T-helper 17 cell (primary cell): ENCODE data around the gene MACROD2. TPM values are rescaled to one million over a fixed set of nuclear protein-coding genes. Genes with fewer than 3 reads are reported as not detected.
"Not testable (repeated sequence)": the region's sequence is repeated elsewhere in the genome, so short reads cannot be mapped to it uniquely, and the experiment has no call there.

Source experiments
- ATAC-seq: fragments of 150-1000 bp; cut with Tn5 transposase; 2 replicates; pipeline ENCODE4 v1.10.0; 2021; ENCODE audit warnings: mild to moderate bottlenecking, moderate library complexity
- DNase-seq, 3 donors: peaks; one replicate each; pipeline versions ENCODE4 v3.0.0 to v3.0.0-alpha.2; 2020 to 2021
- H3K9me3 ChIP-seq: one replicate; pipeline ENCODE4 v1.7.0; 2013; ENCODE audit warnings: low read length, mild to moderate bottlenecking; ENCODE audit not compliant: control insufficient read depth, poor library complexity, severe bottlenecking
- H3K27ac Mint-ChIP-seq: one replicate; pipeline ENCODE4 v1.8.0; 2022; ENCODE audit warnings: mild to moderate bottlenecking, moderate library complexity, mixed read lengths
- H3K27me3 Mint-ChIP-seq: one replicate; pipeline ENCODE4 v1.8.0; 2022; ENCODE audit warnings: mixed read lengths
- H3K36me3 Mint-ChIP-seq: one replicate; pipeline ENCODE4 v1.8.0; 2022; ENCODE audit warnings: low read depth, mixed read lengths
- H3K4me1 Mint-ChIP-seq: one replicate; pipeline ENCODE4 v1.8.0; 2022; ENCODE audit warnings: mild to moderate bottlenecking, mixed read lengths
- H3K4me3 Mint-ChIP-seq: one replicate; pipeline ENCODE4 v1.8.0; 2022; ENCODE audit warnings: mild to moderate bottlenecking, moderate library complexity, mixed read lengths
- total RNA-seq, 4 donors: library from RNA in 2 of 4; stranded (reverse) in 2 of 4; gene quantifications; one replicate each; pipeline ENCODE4 v1.2.3 and lab custom pipeline; 2022 to 2026

Gene MACROD2
- total RNA-seq, 2 donors from 2014 or later: 0.85 TPM; not detected in 1

- Mint-ChIP-seq H3K27ac (no peak overlapping the region), H3K4me3 (no peak overlapping the region), H3K4me1 (no peaks in the 10 kb centered on the region), H3K27me3 (no peaks in the 10 kb centered on the region), H3K36me3 (no peaks in the 10 kb centered on the region)
- DNase-seq (no peak), ATAC-seq (no peak)
- no peaks in the 10 kb centered on the region for H3K9me3 ChIP-seq
These were observed 1511.8 kb downstream of the MACROD2 start for GRCh38 chr20:15507151-15507550.

- no peaks in the 10 kb centered on the region for H3K9me3 ChIP-seq
- H3K4me1 Mint-ChIP-seq: no peaks in the 10 kb centered on the region
- H3K4me3 Mint-ChIP-seq: no peak overlapping the region
- no peak overlapping the region for H3K27ac Mint-ChIP-seq
- no peaks in the 10 kb centered on the region for H3K27me3 Mint-ChIP-seq
- no peak for DNase-seq
- H3K36me3 Mint-ChIP-seq: no peaks in the 10 kb centered on the region
- no peak for ATAC-seq
These were observed 1516.2 kb downstream of the MACROD2 start for GRCh38 chr20:15511551-15511950.

GRCh38 chr20:15512916-15513315, 1517.6 kb downstream of the MACROD2 start:
- H3K27me3 Mint-ChIP-seq: no peaks in the 10 kb centered on the region
- H3K27ac Mint-ChIP-seq: no peak overlapping the region
- DNase-seq (no peak), ATAC-seq (no peak)
- H3K9me3 ChIP-seq: no peaks in the 10 kb centered on the region
- H3K4me1 Mint-ChIP-seq: no peaks in the 10 kb centered on the region
- H3K4me3 Mint-ChIP-seq: no peak overlapping the region
- H3K36me3 Mint-ChIP-seq: no peaks in the 10 kb centered on the region

GRCh38 chr20:15515691-15516090, 1520.4 kb downstream of the MACROD2 start:
- H3K36me3 Mint-ChIP-seq: no peaks in the 10 kb centered on the region
- no peaks in the 10 kb centered on the region for H3K9me3 ChIP-seq
- H3K4me3 Mint-ChIP-seq: no peak overlapping the region
- no peaks in the 10 kb centered on the region for H3K27me3 Mint-ChIP-seq
- DNase-seq (no peak), ATAC-seq (no peak)
- H3K4me1 Mint-ChIP-seq: no peaks in the 10 kb centered on the region
- H3K27ac Mint-ChIP-seq: no peak overlapping the region

GRCh38 chr20:15520930-15521524, 1525.7 kb downstream of the MACROD2 start:
- no peaks in the 10 kb centered on the region for H3K9me3 ChIP-seq
- Mint-ChIP-seq H3K27ac (no peak overlapping the region), H3K4me1 (no peaks in the 10 kb centered on the region), H3K27me3 (no peaks in the 10 kb centered on the region), H3K36me3 (no peaks in the 10 kb centered on the region), H3K4me3 (no peak overlapping the region)
- ATAC-seq: no peak
- DNase-seq: no peak

GRCh38 chr20:15523400-15523799, 1528.1 kb downstream of the MACROD2 start:
- no peak for ATAC-seq
- H3K36me3 Mint-ChIP-seq: no peaks in the 10 kb centered on the region

GRCh38 chr20:15528391-15529111, 1533.2 kb downstream of the MACROD2 start:
- H3K4me1 Mint-ChIP-seq: no peaks in the 10 kb centered on the region
- H3K27me3 Mint-ChIP-seq: no peaks in the 10 kb centered on the region
- ATAC-seq: no peak
- H3K9me3 ChIP-seq: peaks cover 3% of the 10 kb centered on the region
- no peaks in the 10 kb centered on the region for H3K36me3 Mint-ChIP-seq
- no peak overlapping the region for H3K4me3 Mint-ChIP-seq
- DNase-seq: no peak
- no peak overlapping the region for H3K27ac Mint-ChIP-seq

More at GRCh38 chr20:15523400-15523799, 1528.1 kb downstream of the MACROD2 start:
- Mint-ChIP-seq H3K27ac (no peak overlapping the region), H3K4me3 (no peak overlapping the region), H3K4me1 (no peaks in the 10 kb centered on the region), H3K27me3 (no peaks in the 10 kb centered on the region)
- no peak for DNase-seq
- H3K9me3 ChIP-seq: peaks cover 3% of the 10 kb centered on the region

- Mint-ChIP-seq H3K4me3 (no peak overlapping the region), H3K27ac (no peak overlapping the region), H3K36me3 (no peaks in the 10 kb centered on the region), H3K27me3 (no peaks in the 10 kb centered on the region), H3K4me1 (no peaks in the 10 kb centered on the region)
- DNase-seq (no peak), ATAC-seq (no peak)
- no peaks in the 10 kb centered on the region for H3K9me3 ChIP-seq
These were observed 1540.5 kb downstream of the MACROD2 start for GRCh38 chr20:15535863-15536262.

GRCh38 chr20:15537200-15537599, 1541.9 kb downstream of the MACROD2 start:
- H3K27me3 Mint-ChIP-seq, ATAC-seq, H3K9me3 ChIP-seq, H3K4me1 Mint-ChIP-seq, H3K36me3 Mint-ChIP-seq, DNase-seq, H3K27ac Mint-ChIP-seq, H3K4me3 Mint-ChIP-seq: not testable (repeated sequence)

- no peak for ATAC-seq
- H3K36me3 Mint-ChIP-seq: no peaks in the 10 kb centered on the region
- DNase-seq: no peak
- H3K9me3 ChIP-seq: no peaks in the 10 kb centered on the region
- H3K4me3 Mint-ChIP-seq: no peak overlapping the region
- H3K27me3 Mint-ChIP-seq: no peaks in the 10 kb centered on the region
- H3K4me1 Mint-ChIP-seq: no peaks in the 10 kb centered on the region
- H3K27ac Mint-ChIP-seq: no peak overlapping the region
These were observed 1547.3 kb downstream of the MACROD2 start for GRCh38 chr20:15542655-15543054.

GRCh38 chr20:15544742-15545141, 1549.4 kb downstream of the MACROD2 start:
- Mint-ChIP-seq H3K4me1 (no peaks in the 10 kb centered on the region), H3K27ac (no peak overlapping the region), H3K36me3 (no peaks in the 10 kb centered on the region), H3K4me3 (no peak overlapping the region), H3K27me3 (no peaks in the 10 kb centered on the region)
- no peak for DNase-seq
- ATAC-seq: no peak
- no peaks in the 10 kb centered on the region for H3K9me3 ChIP-seq

- no peak for ATAC-seq
- Mint-ChIP-seq H3K36me3 (no peaks in the 10 kb centered on the region), H3K27ac (no peak overlapping the region), H3K27me3 (no peaks in the 10 kb centered on the region), H3K4me3 (no peak overlapping the region), H3K4me1 (no peaks in the 10 kb centered on the region)
- no peak for DNase-seq
- no peaks in the 10 kb centered on the region for H3K9me3 ChIP-seq
These were observed 1551.3 kb downstream of the MACROD2 start for GRCh38 chr20:15546525-15547023.

- H3K27me3 Mint-ChIP-seq: no peaks in the 10 kb centered on the region
These were observed 1551.8 kb downstream of the MACROD2 start for GRCh38 chr20:15547119-15547518.

More at GRCh38 chr20:15547119-15547518, 1551.8 kb downstream of the MACROD2 start:
- DNase-seq (no peak), ATAC-seq (no peak)
- no peaks in the 10 kb centered on the region for H3K36me3 Mint-ChIP-seq
- no peaks in the 10 kb centered on the region for H3K4me1 Mint-ChIP-seq
- no peak overlapping the region for H3K4me3 Mint-ChIP-seq
- no peak overlapping the region for H3K27ac Mint-ChIP-seq
- H3K9me3 ChIP-seq: no peaks in the 10 kb centered on the region
